A549 (cell line): Measurements from ENCODE around the gene FHL2. TPM values are rescaled to one million over a fixed set of nuclear protein-coding genes. Genes with fewer than 3 reads are reported as not detected.

Source experiments
- ATAC-seq, 2 experiments: fragments of 200-7000 bp in 1 of 2; fragments of >200 bp in 1 of 2; cut with Nextera tagmentation in 1 of 2; cut with Tn5 transposase in 1 of 2; 3 replicates each; pipeline versions ENCODE4 v1.8.0 to v1.9.1; 2018 to 2020; ENCODE audit warnings: mild to moderate bottlenecking in 1 of 2, moderate library complexity in 1 of 2
- CTCF ChIA-PET: fragments of 300-600 bp; sonication (Branson Sonifier 250); formaldehyde crosslinking; extraction: SDS; loops from one replicate; lab custom pipeline; 2021; ENCODE audit warnings: antibody characterized with exemption, inconsistent platforms; lab: Yijun Ruan, JAX
- POLR2A ChIA-PET: fragments of 350-600 bp; formaldehyde crosslinking; extraction: SDS; loops from one replicate; lab custom pipeline; 2021; ENCODE audit warnings: antibody characterized with exemption, inconsistent platforms; lab: Yijun Ruan, JAX
- DNase-seq, 2 experiments: peaks; one replicate each; pipeline versions ENCODE4 v3.0.0 to v3.0.0-alpha.2; 2011 to 2016; ENCODE audit warnings: low read depth in 1 of 2, low spot score in 1 of 2
- FAIRE-seq: peaks from 2 replicates; lab custom pipeline; 2011; peaks lifted over from hg19 to GRCh38; lab: Jason Lieb, UNC
- H3K27ac ChIP-seq, 2 experiments: fragments of >200 bp; sonication (Bioruptor Twin); formaldehyde crosslinking; 3 replicates each; pipeline ENCODE4 v1.5.1; 2016 to 2017
- H3K4me1 ChIP-seq: fragments of >200 bp; sonication (Bioruptor Twin); formaldehyde crosslinking; 3 replicates; pipeline ENCODE4 v1.6.1; 2016
- H3K4me2 ChIP-seq: fragments of >200 bp; sonication (Bioruptor Twin); formaldehyde crosslinking; 3 replicates; pipeline ENCODE4 v1.6.1; 2016
- H3K4me3 ChIP-seq: fragments of >200 bp; sonication (Bioruptor Twin); formaldehyde crosslinking; 3 replicates; pipeline ENCODE4 v1.5.1; 2016
- H3K9me3 ChIP-seq: fragments of >200 bp; sonication (Bioruptor Twin); formaldehyde crosslinking; 3 replicates; pipeline ENCODE4 v1.6.1; 2016
- FOSL2 ChIP-seq, 2 experiments: fragments of 450-650 bp in 1 of 2; fragments of >200 bp in 1 of 2; sonication (Bioruptor Twin) in 1 of 2; formaldehyde crosslinking; IDR thresholded peaks; 2 replicates each; pipeline versions ENCODE4 v1.5.0 to v1.6.1; 2016 to 2020; ENCODE audit warnings: mild to moderate bottlenecking in 1 of 2, moderate library complexity in 1 of 2
- GATA3 ChIP-seq: IDR thresholded peaks from 2 replicates; pipeline ENCODE4 v1.6.1; 2012; ENCODE audit warnings: borderline replicate concordance
- HDAC2 ChIP-seq: fragments of 200-600 bp; sonication (generic); IDR thresholded peaks from 2 replicates; pipeline ENCODE4 v1.6.1; 2016
- KDM5A ChIP-seq: fragments of 200-600 bp; sonication (generic); IDR thresholded peaks from 2 replicates; pipeline ENCODE4 v1.6.1; 2016; ENCODE audit warnings: antibody characterized with exemption, mild to moderate bottlenecking
- MAFK ChIP-seq: fragments of 450-650 bp; IDR thresholded peaks from 2 replicates; pipeline ENCODE4 v1.6.1; 2014; ENCODE audit not compliant: partially characterized antibody
- MYC ChIP-seq: IDR thresholded peaks from 2 replicates; pipeline ENCODE4 v1.6.1; 2012; ENCODE audit warnings: mild to moderate bottlenecking, inconsistent platforms, low read length, improper control_type of control experiment, borderline replicate concordance
- RARB ChIP-seq: fragments of 250-450 bp; sonication (Bioruptor Pico); IDR thresholded peaks from 2 replicates; pipeline ENCODE4 v1.8.0; 2021; ENCODE audit warnings: mild to moderate bottlenecking, moderate library complexity
- RCOR1 ChIP-seq: fragments of 150-350 bp; IDR thresholded peaks from 2 replicates; pipeline ENCODE4 v1.6.1; 2014; ENCODE audit warnings: antibody characterized with exemption, low read length, low read depth
- RNF2 ChIP-seq: fragments of 200-600 bp; sonication (generic); IDR thresholded peaks from 2 replicates; pipeline ENCODE4 v1.6.1; 2016; ENCODE audit warnings: low read depth, mild to moderate bottlenecking, antibody characterized with exemption, moderate library complexity, borderline replicate concordance
- SREBF2 ChIP-seq: fragments of 450-650 bp; IDR thresholded peaks from 2 replicates; pipeline ENCODE4 v1.6.1; 2014; ENCODE audit warnings: mild to moderate bottlenecking, moderate library complexity
- ZFP36 ChIP-seq: fragments of 450-650 bp; IDR thresholded peaks from 2 replicates; pipeline ENCODE4 v1.6.1; 2014; ENCODE audit warnings: borderline replicate concordance; ENCODE audit not compliant: partially characterized antibody
- ZNF302 ChIP-seq: fragments of 250-450 bp; sonication (Bioruptor Pico); IDR thresholded peaks from 2 replicates; pipeline ENCODE4 v1.9.0; 2021; ENCODE audit warnings: inconsistent platforms, mild to moderate bottlenecking, moderate library complexity
- WGBS: methylation state at CpG from one replicate; pipeline ENCODE4 v1.1.6; 2017; ENCODE audit errors: missing lambda C conversion rate; 5-methylcytosine and 5-hydroxymethylcytosine counted together
- polyA plus RNA-seq, 4 experiments: library from polyadenylated mRNA; depleted of rRNA in 3 of 4; stranded (reverse); fragments of >200 nt; fragmentation: RNase III in 1 of 4; extraction: RNeasy Plus Mini Kit Qiagen cat#74134 plus additional on column Dnase treatment in 1 of 4; gene quantifications; 2 replicates in 3 of 4; 3 replicates in 1 of 4; pipeline ENCODE4 v1.2.3, GENCODE V29; 2011 to 2017
- TF ChIP-seq, protein P1 (sequence below): fragments of 250-450 bp; sonication (Bioruptor Pico); IDR thresholded peaks from 2 replicates; pipeline ENCODE4 v1.5.0; 2021; ENCODE audit warnings: mild to moderate bottlenecking, moderate library complexity, borderline replicate concordance
- TF ChIP-seq, protein P2 (sequence below): fragments of 450-650 bp; IDR thresholded peaks from 2 replicates; pipeline ENCODE4 v1.6.1; 2014; ENCODE audit warnings: antibody characterized with exemption
- TF ChIP-seq, protein P3 (sequence below): fragments of 200-600 bp; sonication (generic); IDR thresholded peaks from 2 replicates; pipeline ENCODE4 v1.6.1; 2016; ENCODE audit warnings: antibody characterized with exemption, mild to moderate bottlenecking, moderate library complexity

FHL2 gene
- polyA plus RNA-seq, 2 of the 4 experiments (the other 2 are of a cell fraction) = 57.9 to 85.9 TPM

DNA sequence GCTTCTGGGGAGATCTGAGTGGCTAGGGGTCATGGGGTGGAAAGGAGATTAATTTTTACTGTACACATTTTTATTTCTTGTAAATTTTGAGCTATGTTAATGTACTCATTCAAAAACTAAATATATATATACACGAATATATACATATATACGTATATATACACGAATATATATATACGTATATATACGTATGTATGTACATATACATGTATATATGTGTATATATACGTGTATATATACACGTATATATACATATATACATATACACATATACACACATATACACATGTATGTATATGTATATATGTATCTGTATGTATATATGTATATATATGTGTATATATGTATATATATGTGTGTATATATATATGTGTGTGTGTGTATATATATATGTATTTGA lies 3.0 kb upstream of the FHL2 start (continued):
- TF ChIP-seq, protein P1, sequence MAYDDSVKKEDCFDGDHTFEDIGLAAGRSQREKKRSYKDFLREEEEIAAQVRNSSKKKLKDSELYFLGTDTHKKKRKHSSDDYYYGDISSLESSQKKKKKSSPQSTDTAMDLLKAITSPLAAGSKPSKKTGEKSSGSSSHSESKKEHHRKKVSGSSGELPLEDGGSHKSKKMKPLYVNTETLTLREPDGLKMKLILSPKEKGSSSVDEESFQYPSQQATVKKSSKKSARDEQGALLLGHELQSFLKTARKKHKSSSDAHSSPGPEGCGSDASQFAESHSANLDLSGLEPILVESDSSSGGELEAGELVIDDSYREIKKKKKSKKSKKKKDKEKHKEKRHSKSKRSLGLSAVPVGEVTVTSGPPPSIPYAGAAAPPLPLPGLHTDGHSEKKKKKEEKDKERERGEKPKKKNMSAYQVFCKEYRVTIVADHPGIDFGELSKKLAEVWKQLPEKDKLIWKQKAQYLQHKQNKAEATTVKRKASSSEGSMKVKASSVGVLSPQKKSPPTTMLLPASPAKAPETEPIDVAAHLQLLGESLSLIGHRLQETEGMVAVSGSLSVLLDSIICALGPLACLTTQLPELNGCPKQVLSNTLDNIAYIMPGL (CRISPR knock-in tag) = no peak

DNA sequence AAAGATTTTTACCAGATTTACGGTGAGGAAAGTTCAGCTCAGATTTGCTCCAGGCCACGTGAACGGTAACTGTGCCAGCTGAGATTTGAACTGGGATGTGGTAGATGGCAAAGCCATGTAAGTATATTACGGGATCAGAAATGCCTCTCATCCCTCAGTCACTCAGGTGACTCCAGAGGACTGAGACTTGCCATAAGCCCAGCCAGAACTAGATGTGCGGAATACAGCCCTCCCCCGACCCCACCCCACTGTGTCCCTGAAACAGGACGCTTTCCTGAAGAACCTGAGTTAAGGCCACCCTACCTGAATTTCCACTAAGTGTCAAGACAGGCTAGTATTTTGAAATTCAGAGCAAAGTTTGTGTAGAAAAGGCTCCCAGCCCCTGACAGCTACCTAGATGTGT lies 1.3 kb upstream of the FHL2 start:
- 0 out of 3 replicates have a peak, but pooled peaks cover 2% of the 10 kb centered on the region for H3K9me3 ChIP-seq
- no peak overlapping the region for H3K4me3 ChIP-seq
- ChIA-PET CTCF (interaction anchor here (0.8 to 3.1 kb wide), 4 partner anchors 10 to 121 kb away, joined by 3 to 12 read pairs (median 5); no protein-coding TSS in a partner anchor), POLR2A (no interaction called here)
- no peak for ATAC-seq
- 0 out of 6 replicates have a peak overlapping the region, but pooled peaks of 1 of the 2 experiments have one; percentile 15 for H3K27ac ChIP-seq
- TF ChIP-seq RCOR1 (no peak), RNF2 (no peak), HDAC2 (no peak), FOSL2 (IDR thresholded peaks at IDR 0.05) (no peak), FOSL2 (CRISPR knock-in tag; IDR thresholded peaks at IDR 0.05) (no peak), MAFK (no peak), GATA3 (no peak), MYC (no peak), ZFP36 (no peak), SREBF2 (no peak), RARB (CRISPR knock-in tag) (no peak), KDM5A (no peak), ZNF302 (no peak)
- TF ChIP-seq, protein P2, sequence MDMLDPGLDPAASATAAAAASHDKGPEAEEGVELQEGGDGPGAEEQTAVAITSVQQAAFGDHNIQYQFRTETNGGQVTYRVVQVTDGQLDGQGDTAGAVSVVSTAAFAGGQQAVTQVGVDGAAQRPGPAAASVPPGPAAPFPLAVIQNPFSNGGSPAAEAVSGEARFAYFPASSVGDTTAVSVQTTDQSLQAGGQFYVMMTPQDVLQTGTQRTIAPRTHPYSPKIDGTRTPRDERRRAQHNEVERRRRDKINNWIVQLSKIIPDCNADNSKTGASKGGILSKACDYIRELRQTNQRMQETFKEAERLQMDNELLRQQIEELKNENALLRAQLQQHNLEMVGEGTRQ = no peak
- TF ChIP-seq, protein P3, sequence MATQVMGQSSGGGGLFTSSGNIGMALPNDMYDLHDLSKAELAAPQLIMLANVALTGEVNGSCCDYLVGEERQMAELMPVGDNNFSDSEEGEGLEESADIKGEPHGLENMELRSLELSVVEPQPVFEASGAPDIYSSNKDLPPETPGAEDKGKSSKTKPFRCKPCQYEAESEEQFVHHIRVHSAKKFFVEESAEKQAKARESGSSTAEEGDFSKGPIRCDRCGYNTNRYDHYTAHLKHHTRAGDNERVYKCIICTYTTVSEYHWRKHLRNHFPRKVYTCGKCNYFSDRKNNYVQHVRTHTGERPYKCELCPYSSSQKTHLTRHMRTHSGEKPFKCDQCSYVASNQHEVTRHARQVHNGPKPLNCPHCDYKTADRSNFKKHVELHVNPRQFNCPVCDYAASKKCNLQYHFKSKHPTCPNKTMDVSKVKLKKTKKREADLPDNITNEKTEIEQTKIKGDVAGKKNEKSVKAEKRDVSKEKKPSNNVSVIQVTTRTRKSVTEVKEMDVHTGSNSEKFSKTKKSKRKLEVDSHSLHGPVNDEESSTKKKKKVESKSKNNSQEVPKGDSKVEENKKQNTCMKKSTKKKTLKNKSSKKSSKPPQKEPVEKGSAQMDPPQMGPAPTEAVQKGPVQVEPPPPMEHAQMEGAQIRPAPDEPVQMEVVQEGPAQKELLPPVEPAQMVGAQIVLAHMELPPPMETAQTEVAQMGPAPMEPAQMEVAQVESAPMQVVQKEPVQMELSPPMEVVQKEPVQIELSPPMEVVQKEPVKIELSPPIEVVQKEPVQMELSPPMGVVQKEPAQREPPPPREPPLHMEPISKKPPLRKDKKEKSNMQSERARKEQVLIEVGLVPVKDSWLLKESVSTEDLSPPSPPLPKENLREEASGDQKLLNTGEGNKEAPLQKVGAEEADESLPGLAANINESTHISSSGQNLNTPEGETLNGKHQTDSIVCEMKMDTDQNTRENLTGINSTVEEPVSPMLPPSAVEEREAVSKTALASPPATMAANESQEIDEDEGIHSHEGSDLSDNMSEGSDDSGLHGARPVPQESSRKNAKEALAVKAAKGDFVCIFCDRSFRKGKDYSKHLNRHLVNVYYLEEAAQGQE = no peak
- TF ChIP-seq, protein P1 (CRISPR knock-in tag) = no peak
- TF ChIP-seq, all 56 proteins: peak for 0
- FAIRE-seq (no peak), DNase-seq (no peak)
- 97% methylated on average over 7 of the region's 7 CpGs for WGBS
- H3K4me1 ChIP-seq = peaks cover 44% of the 10 kb centered on the region
- no peak overlapping the region for H3K4me2 ChIP-seq
